ENCODE measurements around the gene RASAL1. TPM values are rescaled to one million over a fixed set of nuclear protein-coding genes. Genes with fewer than 3 reads are reported as not detected.

The RASAL1 gene
- total and polyA plus RNA-seq, 2 donors (not counting 1 experiment from before 2014, with no cell fraction given), result 0.10 to 11.0 TPM

DNA sequence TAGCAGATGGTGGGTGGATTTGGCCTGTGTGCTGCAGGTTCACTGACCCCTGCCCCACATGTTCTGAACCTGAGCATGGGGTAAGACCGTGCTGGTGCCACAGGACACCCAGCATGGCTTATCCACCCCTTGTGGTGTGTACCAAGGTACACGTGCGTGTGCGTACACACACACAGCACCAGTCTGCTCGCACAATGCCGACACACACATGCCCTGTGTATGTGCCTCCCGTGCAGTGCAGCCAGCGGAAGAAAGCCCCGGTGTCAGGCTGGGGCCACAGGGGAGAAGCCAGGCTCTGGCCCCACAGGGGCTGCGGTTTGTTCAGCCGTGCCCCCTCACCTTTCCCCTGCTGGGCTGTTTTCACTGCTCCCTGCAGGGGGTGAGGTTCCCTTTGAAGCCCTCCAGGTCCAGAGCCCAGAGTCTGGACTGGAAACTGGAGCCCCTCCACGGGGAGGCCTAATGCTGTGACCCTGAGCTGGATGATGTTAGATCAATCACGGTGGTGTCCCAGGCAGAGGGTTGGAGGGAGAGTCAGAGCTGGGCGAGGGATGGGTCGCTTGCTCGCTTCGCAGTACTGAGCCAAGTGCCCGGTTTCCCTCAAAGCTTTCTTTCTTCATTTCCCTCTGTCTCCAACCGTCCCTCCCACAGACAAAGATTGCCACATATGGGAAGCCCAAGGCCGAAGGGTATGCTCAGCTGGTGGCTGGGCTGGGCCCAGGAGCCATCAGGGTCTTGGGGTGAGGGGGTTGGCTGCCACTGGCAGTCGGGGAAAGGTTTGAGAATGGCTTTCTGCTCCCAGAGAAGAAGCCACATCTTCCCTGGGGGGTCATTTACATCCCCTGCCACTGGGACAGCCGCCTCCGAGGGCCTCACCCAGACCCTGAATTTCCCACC is 72.8 kb downstream of the RASAL1 start:
- intact Hi-C loops (cut with micrococcal nuclease), result no loop called here
- peak overlapping the region; percentile 87 for H3K27ac Mint-ChIP-seq
- peaks cover 47% of the 10 kb centered on the region for H4K20me1 ChIP-seq (ENCODE audit: control insufficient read depth, insufficient read depth, low read length, poor library complexity, severe bottlenecking)
- peaks cover 99% of the 10 kb centered on the region in 2 donors for H3K4me1 ChIP-seq (ENCODE audit: control insufficient read depth in 2 of 2, insufficient read depth in 2 of 2, low read length in 2 of 2)
- ChIA-PET CTCF (interaction anchor here (0.6 to 6.6 kb wide), 9 partner anchors 8 to 122 kb away, joined by 3 to 72 read pairs (median 11); partner anchors contain the start of gene DDX54), POLR2A (interaction anchor here (0.6 to 1.6 kb wide), 5 partner anchors 12 to 162 kb away, joined by 4 to 7 read pairs (median 5); no protein-coding TSS in a partner anchor)
- H3K9me3 Mint-ChIP-seq (ENCODE audit: insufficient read depth), result no peaks in the 10 kb centered on the region
- no peaks in the 10 kb centered on the region for H3K9me3 ChIP-seq (ENCODE audit: control extremely low read depth in 1 of 3, control insufficient read depth in 2 of 3, insufficient read depth in 1 of 3, low read length in 2 of 3)
- H3K27me3 ChIP-seq (replicated peaks in 1 of 4; ENCODE audit: control extremely low read depth in 1 of 4, control insufficient read depth in 3 of 4, insufficient read depth in 4 of 4, low read length in 3 of 4), result no peaks in the 10 kb centered on the region
- peaks cover 98% of the 10 kb centered on the region for H3K79me2 ChIP-seq (ENCODE audit: control insufficient read depth, insufficient read depth, low read length)
- DNase-seq (peak; percentile 59), ATAC-seq (ENCODE audit: low read depth) (peak; percentile 77)
- H3K9ac ChIP-seq (ENCODE audit: low read length), result peak overlapping the region; percentile 24
- TF ChIP-seq, protein P1, sequence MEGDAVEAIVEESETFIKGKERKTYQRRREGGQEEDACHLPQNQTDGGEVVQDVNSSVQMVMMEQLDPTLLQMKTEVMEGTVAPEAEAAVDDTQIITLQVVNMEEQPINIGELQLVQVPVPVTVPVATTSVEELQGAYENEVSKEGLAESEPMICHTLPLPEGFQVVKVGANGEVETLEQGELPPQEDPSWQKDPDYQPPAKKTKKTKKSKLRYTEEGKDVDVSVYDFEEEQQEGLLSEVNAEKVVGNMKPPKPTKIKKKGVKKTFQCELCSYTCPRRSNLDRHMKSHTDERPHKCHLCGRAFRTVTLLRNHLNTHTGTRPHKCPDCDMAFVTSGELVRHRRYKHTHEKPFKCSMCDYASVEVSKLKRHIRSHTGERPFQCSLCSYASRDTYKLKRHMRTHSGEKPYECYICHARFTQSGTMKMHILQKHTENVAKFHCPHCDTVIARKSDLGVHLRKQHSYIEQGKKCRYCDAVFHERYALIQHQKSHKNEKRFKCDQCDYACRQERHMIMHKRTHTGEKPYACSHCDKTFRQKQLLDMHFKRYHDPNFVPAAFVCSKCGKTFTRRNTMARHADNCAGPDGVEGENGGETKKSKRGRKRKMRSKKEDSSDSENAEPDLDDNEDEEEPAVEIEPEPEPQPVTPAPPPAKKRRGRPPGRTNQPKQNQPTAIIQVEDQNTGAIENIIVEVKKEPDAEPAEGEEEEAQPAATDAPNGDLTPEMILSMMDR (IDR thresholded peaks at IDR 0.05), result no peak
- TF ChIP-seq EZH2 (IDR thresholded peaks at IDR 0.05; ENCODE audit: borderline replicate concordance, insufficient read depth, low read depth, low read length, poor library complexity, severe bottlenecking), result no peak
- peaks cover 1 to 7% of the 10 kb centered on the region in 2 experiments for H3K36me3 ChIP-seq (replicated peaks in 1 of 2; ENCODE audit: control extremely low read depth in 1 of 2, control insufficient read depth in 1 of 2, extremely low read depth in 1 of 2, insufficient read depth in 2 of 2, low read length in 1 of 2)
- H3K27me3 Mint-ChIP-seq, result no peaks in the 10 kb centered on the region
- H3K4me3 ChIP-seq (ENCODE audit: control extremely low read depth in 1 of 5, extremely low read depth in 1 of 5, insufficient read depth in 1 of 5, low read depth in 2 of 5, low read length in 4 of 5), result peak overlapping the region in 3 of 5 experiments; percentile 3 to 25 (median 15)
- no peak overlapping the region for H2AFZ ChIP-seq (ENCODE audit: insufficient read depth, low read depth, low read length, poor library complexity, severe bottlenecking)
- peak overlapping the region; percentile 90 for H3K4me2 ChIP-seq (replicated peaks; ENCODE audit: low read depth, low read length, poor library complexity, severe bottlenecking)
- H3K27ac ChIP-seq (ENCODE audit: low read length in 2 of 2), result peak overlapping the region; percentile 24 to 84
- H3K4me3 Mint-ChIP-seq, result peak overlapping the region; percentile 88
- peaks cover 59% of the 10 kb centered on the region for H3K4me1 Mint-ChIP-seq
- WGBS (ENCODE audit: insufficient coverage), result 34% methylated on average over 14 of the region's 23 CpGs
